ENCODE measurements around the gene IL1RAPL2.
"Not testable (repeated sequence)": the region's sequence is repeated elsewhere in the genome, so short reads cannot be mapped to it uniquely, and the experiment has no call there.

Gene IL1RAPL2

DNA sequence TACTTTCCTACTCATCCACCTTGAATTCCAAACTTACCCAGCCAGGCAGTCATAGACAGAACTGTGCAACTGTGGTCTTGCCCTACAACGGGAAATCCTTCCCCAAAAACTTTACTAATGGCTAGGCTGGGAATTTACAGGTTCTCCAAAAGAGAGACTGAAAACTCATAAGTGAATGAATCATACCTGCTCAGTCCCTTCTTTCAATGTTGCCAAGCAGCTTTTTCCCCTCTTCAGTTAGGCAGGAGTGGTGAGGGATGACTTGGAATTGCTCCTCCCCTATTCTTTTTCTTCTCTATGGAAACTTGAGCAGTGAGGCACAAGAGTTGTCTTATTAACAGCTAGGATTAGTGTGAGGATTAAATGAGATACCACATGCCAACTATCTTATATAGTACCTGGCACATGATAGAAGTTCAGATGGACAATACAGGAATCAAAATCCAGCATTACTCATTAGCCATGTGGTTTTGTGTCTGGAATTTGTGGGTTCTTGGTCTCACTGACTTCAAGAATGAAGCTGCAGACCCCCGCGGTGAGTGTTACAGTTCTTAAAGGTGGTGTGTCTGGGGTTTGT, 548.6 kb downstream of the IL1RAPL2 start:
- DNase-seq (ENCODE audit: extremely low spot score), result no peak
- POLR2A ChIA-PET, result no interaction called here
- TF ChIP-seq CTBP1 (IDR thresholded peaks at IDR 0.05; ENCODE audit: borderline replicate concordance) (no peak), BHLHE40 (IDR thresholded peaks at IDR 0.05; ENCODE audit: borderline replicate concordance) (no peak), LEF1 (IDR thresholded peaks at IDR 0.05; ENCODE audit: borderline replicate concordance) (no peak), SUZ12 (IDR thresholded peaks at IDR 0.05) (no peak), NFRKB (IDR thresholded peaks at IDR 0.05) (no peak), L3MBTL2 (conservative IDR thresholded peaks at IDR 0.05) (no peak), ZNF384 (IDR thresholded peaks at IDR 0.05) (no peak), ELF4 (IDR thresholded peaks at IDR 0.05) (no peak), FOXA1 (IDR thresholded peaks at IDR 0.05) (no peak), SP1 (IDR thresholded peaks at IDR 0.05) (no peak), HDGF (IDR thresholded peaks at IDR 0.05; ENCODE audit: borderline replicate concordance) (no peak), ARNT (IDR thresholded peaks at IDR 0.05) (no peak), FOXK2 (IDR thresholded peaks at IDR 0.05) (no peak)
- TF ChIP-seq, protein P1, sequence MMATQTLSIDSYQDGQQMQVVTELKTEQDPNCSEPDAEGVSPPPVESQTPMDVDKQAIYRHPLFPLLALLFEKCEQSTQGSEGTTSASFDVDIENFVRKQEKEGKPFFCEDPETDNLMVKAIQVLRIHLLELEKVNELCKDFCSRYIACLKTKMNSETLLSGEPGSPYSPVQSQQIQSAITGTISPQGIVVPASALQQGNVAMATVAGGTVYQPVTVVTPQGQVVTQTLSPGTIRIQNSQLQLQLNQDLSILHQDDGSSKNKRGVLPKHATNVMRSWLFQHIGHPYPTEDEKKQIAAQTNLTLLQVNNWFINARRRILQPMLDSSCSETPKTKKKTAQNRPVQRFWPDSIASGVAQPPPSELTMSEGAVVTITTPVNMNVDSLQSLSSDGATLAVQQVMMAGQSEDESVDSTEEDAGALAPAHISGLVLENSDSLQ (IDR thresholded peaks at IDR 0.05), result no peak
- CTCF ChIA-PET, result no interaction called here

DNA sequence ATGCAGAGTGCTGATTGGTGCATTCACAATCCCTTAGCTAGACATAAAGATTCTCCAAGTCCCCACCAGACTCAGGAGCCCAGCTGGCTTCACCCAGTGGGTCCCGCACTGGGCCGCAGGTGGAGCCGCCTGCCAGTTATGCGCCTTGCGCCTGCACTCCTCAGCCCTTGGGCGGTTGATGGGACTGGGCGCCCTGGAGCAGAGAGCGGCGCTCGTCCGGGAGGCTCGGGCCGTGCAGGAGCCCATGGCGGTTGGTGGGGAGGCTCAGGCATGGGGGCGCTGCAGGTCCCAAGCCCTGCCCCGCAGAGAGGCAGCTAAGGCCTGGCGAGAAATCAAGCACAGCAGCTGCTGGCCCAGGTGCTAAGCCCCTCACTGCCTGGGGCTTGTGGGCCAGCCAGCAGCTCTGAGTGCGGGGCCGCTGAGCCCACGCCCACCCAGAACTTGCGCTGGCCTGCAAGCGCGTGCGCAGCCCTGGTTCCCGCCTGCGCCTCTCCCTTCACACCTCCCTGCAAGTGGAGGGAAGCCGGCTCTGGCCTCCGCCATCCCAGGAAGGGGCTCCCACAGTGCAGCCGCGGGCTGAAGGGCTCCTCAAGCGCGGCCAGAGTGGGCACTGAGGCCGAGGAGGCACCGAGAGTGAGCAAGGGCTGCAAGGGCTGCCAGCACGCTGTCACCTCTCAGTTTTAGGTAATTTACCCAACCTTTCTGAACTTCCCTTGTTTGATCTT, 549.8 kb downstream of the IL1RAPL2 start:
- CTCF ChIA-PET; POLR2A ChIA-PET; DNase-seq (ENCODE audit: extremely low spot score): not testable (repeated sequence)

DNA sequence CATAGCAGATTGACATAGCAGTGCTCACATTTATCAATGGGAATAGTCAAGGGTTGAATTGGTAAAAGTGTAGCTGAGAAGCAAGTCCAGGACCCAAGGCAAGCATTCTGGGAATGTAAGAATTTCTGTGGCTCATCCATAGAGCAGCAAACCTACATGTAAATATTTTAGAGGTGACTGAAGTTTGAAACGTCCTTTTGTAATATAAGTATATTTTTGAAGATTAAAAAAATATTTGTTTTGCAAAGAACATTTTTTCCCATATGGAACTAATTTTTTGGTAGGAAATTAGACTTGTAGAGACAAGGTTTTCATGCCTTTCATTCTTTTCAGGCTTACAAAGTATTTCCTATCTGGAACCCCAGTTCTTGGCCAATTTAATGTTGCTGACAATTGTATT, 550.5 kb downstream of the IL1RAPL2 start:
- ChIA-PET CTCF (no interaction called here), POLR2A (no interaction called here)
- DNase-seq (ENCODE audit: extremely low spot score), result no peak
- TF ChIP-seq ARNT (IDR thresholded peaks at IDR 0.05) (no peak), NFRKB (IDR thresholded peaks at IDR 0.05) (no peak), FOXK2 (IDR thresholded peaks at IDR 0.05) (no peak), FOXM1 (IDR thresholded peaks at IDR 0.05; ENCODE audit: borderline replicate concordance) (no peak), FOXA1 (IDR thresholded peaks at IDR 0.05) (no peak), SUZ12 (IDR thresholded peaks at IDR 0.05) (no peak), L3MBTL2 (conservative IDR thresholded peaks at IDR 0.05) (no peak), CTBP1 (IDR thresholded peaks at IDR 0.05; ENCODE audit: borderline replicate concordance) (no peak), HDGF (IDR thresholded peaks at IDR 0.05; ENCODE audit: borderline replicate concordance) (no peak), TARDBP (IDR thresholded peaks at IDR 0.05) (no peak)

DNA sequence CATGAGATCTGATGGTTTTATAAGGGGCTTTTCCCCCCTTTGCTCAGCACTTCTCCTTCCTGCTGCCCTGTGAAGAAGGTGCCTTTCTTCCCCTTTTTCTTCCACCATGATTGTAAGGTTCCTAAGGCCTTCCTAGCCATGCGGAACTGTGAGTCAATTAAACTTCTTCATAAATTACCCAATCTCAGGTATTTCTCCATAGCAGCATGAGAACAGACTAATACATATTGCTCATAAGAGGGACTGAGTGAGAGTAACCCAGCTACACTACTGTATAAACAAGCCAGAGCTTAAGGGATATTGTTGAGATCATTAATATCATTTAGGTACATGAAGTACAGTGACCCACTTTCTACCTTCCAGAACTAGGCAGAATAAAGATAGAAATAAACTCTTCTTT, 551.6 kb downstream of the IL1RAPL2 start:
- no peak for DNase-seq (ENCODE audit: extremely low spot score)
- TF ChIP-seq SUZ12 (IDR thresholded peaks at IDR 0.05), result no peak
- no peak for TF ChIP-seq SP1 (IDR thresholded peaks at IDR 0.05)
- TF ChIP-seq FOXK2 (IDR thresholded peaks at IDR 0.05), result no peak
- TF ChIP-seq TARDBP (IDR thresholded peaks at IDR 0.05), result no peak
- TF ChIP-seq CTBP1 (IDR thresholded peaks at IDR 0.05; ENCODE audit: borderline replicate concordance), result no peak
- TF ChIP-seq LEF1 (IDR thresholded peaks at IDR 0.05; ENCODE audit: borderline replicate concordance), result no peak
- TF ChIP-seq ARNT (IDR thresholded peaks at IDR 0.05), result no peak
- TF ChIP-seq BHLHE40 (IDR thresholded peaks at IDR 0.05; ENCODE audit: borderline replicate concordance), result no peak
- TF ChIP-seq FOXA1 (IDR thresholded peaks at IDR 0.05), result no peak
- no peak for TF ChIP-seq ZNF384 (IDR thresholded peaks at IDR 0.05)
- no peak for TF ChIP-seq L3MBTL2 (conservative IDR thresholded peaks at IDR 0.05)
- TF ChIP-seq ELF4 (IDR thresholded peaks at IDR 0.05), result no peak
- no peak for TF ChIP-seq FOXM1 (IDR thresholded peaks at IDR 0.05; ENCODE audit: borderline replicate concordance)
- ChIA-PET CTCF (no interaction called here), POLR2A (no interaction called here)

DNA sequence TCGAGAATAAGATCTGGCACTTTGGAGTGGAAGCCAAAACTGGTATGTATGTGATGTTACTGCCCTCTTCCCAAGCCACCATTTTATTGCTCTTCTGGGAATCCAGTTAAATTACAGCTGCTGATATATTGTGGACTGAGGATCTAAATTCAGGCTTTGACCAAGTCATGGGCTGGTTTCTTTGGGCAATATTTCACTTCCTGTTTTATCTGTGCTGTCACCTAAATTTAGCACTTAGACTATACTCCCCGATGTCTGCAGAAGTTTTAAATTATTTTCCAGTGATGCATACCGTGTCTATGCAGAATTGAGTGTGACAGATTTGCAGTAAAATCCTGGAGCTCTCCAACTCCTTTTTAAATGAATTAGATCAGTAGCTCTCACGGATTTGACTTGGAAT, 554.5 kb downstream of the IL1RAPL2 start:
- TF ChIP-seq, protein P1 (IDR thresholded peaks at IDR 0.05), result no peak
- TF ChIP-seq SP1 (IDR thresholded peaks at IDR 0.05) (no peak), LEF1 (IDR thresholded peaks at IDR 0.05; ENCODE audit: borderline replicate concordance) (no peak), ZNF384 (IDR thresholded peaks at IDR 0.05) (no peak), L3MBTL2 (conservative IDR thresholded peaks at IDR 0.05) (no peak), HDGF (IDR thresholded peaks at IDR 0.05; ENCODE audit: borderline replicate concordance) (no peak), ARNT (IDR thresholded peaks at IDR 0.05) (no peak), CTBP1 (IDR thresholded peaks at IDR 0.05; ENCODE audit: borderline replicate concordance) (no peak), BHLHE40 (IDR thresholded peaks at IDR 0.05; ENCODE audit: borderline replicate concordance) (no peak)
- ChIA-PET POLR2A (no interaction called here), CTCF (no interaction called here)
- no peak for DNase-seq (ENCODE audit: extremely low spot score)

DNA sequence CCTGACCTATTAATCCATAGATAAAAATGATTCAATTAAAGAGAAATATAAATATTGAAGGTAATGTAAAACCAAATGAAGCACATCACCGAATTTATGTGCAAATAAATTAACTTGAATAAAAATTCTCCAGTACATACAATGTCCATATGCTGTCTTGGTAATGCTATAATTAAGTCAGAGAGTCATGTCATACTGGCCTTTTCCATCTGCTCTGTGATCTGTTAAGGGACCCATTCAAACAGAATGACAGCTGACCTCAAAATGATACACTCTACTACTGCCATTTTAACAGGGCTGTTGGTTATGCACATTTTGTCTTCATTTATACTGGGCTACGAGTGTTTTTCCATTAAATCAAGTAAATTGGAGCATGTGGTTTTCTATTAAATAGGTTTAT, 555.2 kb downstream of the IL1RAPL2 start:
- CTCF ChIA-PET, result no interaction called here
- POLR2A ChIA-PET, result no interaction called here
- no peak for DNase-seq (ENCODE audit: extremely low spot score)
- TF ChIP-seq, protein P1 (IDR thresholded peaks at IDR 0.05), result no peak
- no peak for TF ChIP-seq FOXK2 (IDR thresholded peaks at IDR 0.05)

DNA sequence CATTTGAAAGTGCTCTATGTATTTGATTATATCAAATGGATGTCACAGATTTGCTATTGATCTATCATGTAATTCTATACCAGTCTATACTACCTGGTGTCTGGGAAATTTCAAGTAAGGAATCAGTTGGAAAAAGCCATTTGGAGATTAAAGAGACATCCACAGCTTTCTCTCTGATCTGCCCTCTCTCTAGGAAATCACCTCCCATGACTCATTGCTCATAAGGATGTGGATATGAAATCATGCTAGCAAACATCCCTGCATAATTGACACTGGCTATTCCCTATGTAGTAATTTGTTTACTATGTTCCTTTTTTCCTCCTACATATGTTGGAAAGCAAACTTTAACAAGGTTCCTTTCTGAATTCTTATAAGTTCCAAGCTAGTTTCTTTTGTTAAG, 560.2 kb downstream of the IL1RAPL2 start:
- POLR2A ChIA-PET, result no interaction called here
- no peak for DNase-seq (ENCODE audit: extremely low spot score)
- no peak for TF ChIP-seq SUZ12 (IDR thresholded peaks at IDR 0.05)
- TF ChIP-seq ELF4 (IDR thresholded peaks at IDR 0.05), result no peak
- no peak for TF ChIP-seq HDGF (IDR thresholded peaks at IDR 0.05; ENCODE audit: borderline replicate concordance)
- TF ChIP-seq NFRKB (IDR thresholded peaks at IDR 0.05), result no peak
- no peak for TF ChIP-seq FOXK2 (IDR thresholded peaks at IDR 0.05)
- no peak for TF ChIP-seq CTBP1 (IDR thresholded peaks at IDR 0.05; ENCODE audit: borderline replicate concordance)
- no peak for TF ChIP-seq SP1 (IDR thresholded peaks at IDR 0.05)
- no peak for TF ChIP-seq FOXM1 (IDR thresholded peaks at IDR 0.05; ENCODE audit: borderline replicate concordance)
- TF ChIP-seq L3MBTL2 (conservative IDR thresholded peaks at IDR 0.05), result no peak
- no peak for TF ChIP-seq ZNF384 (IDR thresholded peaks at IDR 0.05)
- no peak for TF ChIP-seq ARNT (IDR thresholded peaks at IDR 0.05)
- CTCF ChIA-PET, result no interaction called here
